ENCODE measurements around the gene POMGNT1.

GRCh38 chr1:46192171-46192570 is 6.1 kb downstream of the POMGNT1 start:
- TF ChIP-seq, protein P1, sequence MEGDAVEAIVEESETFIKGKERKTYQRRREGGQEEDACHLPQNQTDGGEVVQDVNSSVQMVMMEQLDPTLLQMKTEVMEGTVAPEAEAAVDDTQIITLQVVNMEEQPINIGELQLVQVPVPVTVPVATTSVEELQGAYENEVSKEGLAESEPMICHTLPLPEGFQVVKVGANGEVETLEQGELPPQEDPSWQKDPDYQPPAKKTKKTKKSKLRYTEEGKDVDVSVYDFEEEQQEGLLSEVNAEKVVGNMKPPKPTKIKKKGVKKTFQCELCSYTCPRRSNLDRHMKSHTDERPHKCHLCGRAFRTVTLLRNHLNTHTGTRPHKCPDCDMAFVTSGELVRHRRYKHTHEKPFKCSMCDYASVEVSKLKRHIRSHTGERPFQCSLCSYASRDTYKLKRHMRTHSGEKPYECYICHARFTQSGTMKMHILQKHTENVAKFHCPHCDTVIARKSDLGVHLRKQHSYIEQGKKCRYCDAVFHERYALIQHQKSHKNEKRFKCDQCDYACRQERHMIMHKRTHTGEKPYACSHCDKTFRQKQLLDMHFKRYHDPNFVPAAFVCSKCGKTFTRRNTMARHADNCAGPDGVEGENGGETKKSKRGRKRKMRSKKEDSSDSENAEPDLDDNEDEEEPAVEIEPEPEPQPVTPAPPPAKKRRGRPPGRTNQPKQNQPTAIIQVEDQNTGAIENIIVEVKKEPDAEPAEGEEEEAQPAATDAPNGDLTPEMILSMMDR (IDR thresholded peaks at IDR 0.05): no peak
- no peak for TF ChIP-seq POLR2A (IDR thresholded peaks at IDR 0.05)
